ENCODE results near the gene ENTPD5.

GRCh38 chr14:73991092-73991491 is 28.0 kb downstream of the ENTPD5 start:
- no peak for TF ChIP-seq EZH2phosphoT487 (conservative IDR thresholded peaks at IDR 0.05; ENCODE audit: low read length)
- TF ChIP-seq, protein P1, sequence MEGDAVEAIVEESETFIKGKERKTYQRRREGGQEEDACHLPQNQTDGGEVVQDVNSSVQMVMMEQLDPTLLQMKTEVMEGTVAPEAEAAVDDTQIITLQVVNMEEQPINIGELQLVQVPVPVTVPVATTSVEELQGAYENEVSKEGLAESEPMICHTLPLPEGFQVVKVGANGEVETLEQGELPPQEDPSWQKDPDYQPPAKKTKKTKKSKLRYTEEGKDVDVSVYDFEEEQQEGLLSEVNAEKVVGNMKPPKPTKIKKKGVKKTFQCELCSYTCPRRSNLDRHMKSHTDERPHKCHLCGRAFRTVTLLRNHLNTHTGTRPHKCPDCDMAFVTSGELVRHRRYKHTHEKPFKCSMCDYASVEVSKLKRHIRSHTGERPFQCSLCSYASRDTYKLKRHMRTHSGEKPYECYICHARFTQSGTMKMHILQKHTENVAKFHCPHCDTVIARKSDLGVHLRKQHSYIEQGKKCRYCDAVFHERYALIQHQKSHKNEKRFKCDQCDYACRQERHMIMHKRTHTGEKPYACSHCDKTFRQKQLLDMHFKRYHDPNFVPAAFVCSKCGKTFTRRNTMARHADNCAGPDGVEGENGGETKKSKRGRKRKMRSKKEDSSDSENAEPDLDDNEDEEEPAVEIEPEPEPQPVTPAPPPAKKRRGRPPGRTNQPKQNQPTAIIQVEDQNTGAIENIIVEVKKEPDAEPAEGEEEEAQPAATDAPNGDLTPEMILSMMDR (IDR thresholded peaks at IDR 0.05; ENCODE audit: insufficient read depth, low read length, poor library complexity, severe bottlenecking): no peak
